ENCODE measurements around the gene CNKSR3.
"Not testable (repeated sequence)": the region's sequence is repeated elsewhere in the genome, so short reads cannot be mapped to it uniquely, and the experiment has no call there.

The CNKSR3 gene

DNA sequence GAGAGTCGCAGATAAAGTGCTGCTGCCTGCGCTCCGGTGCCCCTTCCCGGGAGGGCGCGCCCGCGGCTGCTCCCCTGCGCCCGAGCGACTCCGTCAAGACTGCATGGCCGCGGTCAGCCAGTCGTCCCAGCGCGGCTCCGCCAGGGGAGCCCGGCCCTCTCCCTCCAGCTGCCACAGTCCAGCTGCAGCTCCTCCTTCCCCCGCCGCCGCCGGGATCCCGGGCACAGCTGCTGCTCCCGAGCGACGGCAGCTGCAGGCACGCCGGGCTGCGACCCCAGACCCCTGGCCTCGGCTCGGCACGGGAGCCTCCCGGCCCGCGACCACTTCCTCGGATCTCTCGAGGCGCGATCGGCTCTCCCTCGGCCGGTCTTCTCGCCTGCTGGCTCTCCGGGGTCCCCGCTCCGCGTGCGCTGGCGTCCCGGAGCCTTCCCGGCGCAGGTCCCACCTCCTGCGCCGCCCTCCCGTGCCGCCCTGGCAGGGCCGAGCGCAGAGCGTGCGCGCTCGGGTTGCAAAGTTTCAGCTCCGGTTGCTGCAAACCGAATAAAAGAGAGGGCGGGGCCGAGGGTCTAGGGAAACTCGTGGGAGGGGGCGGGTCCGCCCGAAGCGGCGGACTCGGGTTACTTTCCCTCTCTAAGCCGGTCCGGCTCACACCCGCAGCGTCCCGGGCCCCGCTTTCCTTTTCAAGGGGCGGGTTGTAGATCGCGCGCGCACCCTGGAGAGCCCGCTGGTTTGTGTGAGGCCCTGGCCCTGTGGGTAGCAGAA lies at the start of gene CNKSR3:
TSS of gene CNKSR3 (minus strand) at position 542 of the 762 bp plus-strand sequence. CDS start 571 bp downstream, outside the sequence.
- no peak for DNase-seq

DNA sequence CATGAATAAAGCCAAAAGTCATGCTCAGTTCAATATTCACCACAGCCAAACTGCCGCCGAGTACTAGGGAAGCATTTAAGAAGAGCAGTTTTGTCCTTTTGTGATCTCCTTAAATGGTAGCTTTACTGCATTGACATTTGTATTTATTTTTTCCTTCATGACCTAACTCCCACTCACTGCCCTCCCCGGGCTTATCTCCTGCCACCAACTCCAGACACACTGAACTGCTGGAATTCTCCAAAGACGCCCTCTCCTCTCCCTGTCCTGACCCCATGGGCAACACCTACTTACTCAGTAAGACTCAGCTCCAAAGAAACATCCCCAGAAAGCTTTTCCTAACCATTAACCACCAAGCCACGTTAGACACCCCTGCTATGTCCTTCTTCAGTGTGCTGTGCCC lies 48.5 kb upstream of the CNKSR3 start:
- DNase-seq = no peak

DNA sequence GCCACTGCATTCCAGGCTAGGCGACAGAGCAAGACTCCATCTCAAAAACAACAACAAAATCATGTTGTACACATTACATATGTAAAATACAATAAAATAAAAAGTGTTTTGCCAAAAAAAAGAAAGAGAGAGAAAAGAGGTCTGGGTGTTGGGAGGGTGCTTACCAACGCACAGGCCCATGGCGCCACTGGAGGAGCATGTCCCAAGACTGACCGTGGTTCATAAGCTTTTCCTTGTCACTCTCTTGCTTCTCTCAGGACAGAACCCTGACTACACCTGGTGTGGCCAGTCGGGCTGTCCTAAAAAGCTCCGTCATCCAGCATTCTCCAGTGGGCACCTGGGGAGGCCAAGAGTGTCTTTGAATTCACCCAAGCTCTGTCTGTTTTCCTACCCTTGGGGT lies 48.0 kb upstream of the CNKSR3 start:
- DNase-seq = no peak

DNA sequence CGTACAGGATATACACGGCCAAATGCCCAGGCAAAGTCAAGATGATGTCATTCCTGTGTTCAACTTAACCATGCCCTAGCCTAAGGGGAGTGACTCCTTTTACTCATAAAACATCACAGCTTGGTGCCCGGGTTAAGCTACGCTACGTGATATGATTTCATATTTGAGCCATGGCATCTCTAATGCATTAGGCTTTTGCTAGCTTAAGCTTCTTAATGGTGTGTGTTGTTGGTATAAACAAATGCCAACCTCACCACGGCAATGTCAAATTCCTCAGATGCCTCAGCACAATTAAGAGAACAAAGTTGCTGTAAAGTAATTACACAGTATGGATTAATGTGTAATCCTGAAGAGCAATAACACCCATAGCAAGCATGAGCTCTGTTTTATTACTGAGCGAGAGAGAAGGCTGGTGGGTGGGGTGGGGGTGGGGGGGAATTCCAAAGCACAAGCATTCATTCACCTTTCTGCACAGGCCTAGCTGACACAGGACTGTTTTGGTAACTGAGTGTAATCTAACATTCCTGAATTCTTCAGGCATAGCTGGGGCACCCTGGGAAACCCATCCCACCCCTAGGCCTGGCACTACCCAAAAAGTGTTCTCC lies 44.7 kb upstream of the CNKSR3 start:
- no peak for DNase-seq

DNA sequence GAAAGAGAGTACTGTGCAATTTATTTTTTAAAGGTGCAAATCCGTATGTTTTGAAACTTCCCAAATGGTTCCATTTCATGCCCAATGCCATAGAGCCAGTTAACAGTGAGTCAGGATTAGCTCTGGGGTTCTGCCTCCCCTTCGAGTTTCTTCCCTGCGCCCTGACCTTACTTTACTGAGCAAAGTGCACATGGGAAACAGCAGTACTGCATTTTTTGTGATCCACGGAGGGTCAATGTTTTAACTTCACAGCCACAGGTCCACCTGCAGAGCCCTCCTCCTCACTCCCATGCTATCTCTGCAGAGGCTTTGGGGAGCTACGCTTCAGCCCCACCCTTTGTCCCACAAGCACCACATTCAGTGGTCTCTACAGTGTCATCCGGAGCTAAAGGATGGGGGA lies 44.0 kb upstream of the CNKSR3 start:
- no peak for DNase-seq

DNA sequence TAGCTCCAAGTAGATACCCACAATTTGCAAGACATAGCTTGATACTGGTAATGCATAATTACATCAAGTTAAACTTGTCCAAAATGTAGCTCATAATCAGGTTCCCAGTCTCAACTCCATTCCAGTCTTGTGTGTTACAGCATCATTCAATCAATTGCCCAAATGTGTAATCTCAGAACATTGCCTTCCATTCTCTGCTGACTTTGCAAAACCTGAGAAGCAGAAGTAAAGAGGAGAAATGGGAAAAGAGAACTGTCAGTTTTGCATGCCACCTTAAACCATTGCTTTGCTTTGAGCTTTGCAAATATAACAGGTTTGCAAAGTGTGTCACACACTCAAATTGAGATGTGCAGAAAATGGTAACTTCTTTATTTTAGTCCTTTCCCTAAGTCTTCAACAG lies 40.3 kb upstream of the CNKSR3 start:
- DNase-seq = no peak

DNA sequence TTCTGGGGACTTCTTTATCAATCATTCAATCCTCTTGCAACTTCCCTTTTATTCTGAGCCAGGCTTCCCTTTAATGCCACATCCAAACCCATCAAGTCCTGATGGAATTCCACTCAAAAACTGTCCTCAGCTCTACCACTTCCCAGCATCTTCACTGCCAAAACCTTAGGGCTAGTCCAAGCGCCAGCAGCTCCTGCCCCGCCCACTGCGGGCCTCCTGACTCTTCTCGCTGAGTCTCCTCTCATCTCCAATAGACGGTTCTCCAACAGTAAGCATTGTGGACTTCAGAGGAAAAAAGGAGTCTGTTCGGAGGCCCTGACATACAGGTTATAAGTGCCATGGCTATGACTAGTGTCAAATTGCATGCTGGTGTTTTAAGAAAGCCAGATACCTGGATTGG lies 38.7 kb upstream of the CNKSR3 start:
- no peak for DNase-seq

DNA sequence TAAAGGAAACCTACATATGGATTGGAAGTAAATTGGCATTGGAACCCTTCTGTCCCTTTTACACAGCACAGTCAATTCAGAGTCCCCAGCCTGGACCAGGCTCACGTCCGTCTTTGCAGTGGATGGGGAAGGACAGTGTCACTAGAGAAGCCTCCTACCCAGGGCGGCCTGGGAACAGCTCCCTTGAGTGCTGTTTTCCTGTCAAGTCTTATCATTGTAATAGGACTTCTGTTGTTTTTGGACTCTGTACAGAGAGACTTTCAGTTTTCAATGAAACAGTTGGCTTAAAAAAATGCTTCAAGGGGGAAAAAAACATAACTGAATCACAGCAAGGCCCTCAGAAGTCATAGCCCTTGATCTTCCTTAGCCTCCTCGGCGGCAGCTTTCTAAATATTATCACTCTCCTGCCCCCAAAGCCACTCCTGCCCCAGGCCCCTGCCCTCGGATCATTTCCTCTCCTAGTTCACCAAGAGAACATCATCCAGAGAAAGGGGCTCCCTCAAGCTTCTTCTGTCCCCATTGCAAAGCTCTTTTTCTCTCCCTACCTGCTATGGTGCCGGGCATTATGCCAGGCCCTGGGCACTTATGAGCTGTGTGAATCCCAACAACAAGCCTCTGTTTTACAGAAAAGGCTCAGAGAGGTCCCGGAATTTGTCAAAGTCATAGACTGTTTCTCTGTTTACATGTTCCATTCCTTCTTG lies 37.8 kb upstream of the CNKSR3 start:
- DNase-seq = no peak

DNA sequence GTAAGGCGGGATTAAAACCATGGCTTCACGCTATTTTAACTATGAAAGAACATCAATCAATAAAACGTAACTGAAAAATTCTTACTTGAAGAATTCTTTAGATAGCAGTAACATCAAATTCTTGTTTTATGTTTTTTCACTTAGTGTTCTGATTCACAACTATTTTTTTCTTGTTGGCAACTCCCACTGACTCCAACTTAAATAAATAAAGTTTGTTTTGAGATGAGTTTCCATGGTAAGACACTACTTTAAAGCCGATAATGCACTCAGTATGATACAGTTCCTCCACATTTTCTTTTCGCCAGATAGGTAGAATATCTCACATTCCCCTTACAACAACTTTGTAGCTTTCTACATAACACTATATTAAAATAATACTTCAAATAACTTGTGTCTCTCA lies 33.1 kb upstream of the CNKSR3 start:
- DNase-seq = no peak

DNA sequence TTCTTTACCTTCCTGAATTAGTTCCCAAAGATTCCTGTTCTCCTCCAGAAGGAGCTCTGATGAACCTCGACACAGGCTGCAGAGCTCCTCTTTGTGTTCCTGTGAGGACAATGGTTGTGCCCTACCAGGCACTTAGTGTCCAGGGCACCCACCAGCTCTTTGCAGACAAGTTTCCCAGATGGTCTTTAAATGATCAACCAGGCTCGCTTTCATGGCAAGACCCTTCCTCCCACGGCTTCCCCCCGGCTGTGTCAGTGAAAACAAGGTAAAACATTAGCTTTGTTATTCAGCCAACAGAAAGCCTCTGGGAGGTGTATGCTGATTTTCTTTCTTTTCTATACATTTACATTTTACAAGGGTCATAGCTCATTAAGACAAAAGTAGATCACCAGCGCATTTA lies 32.3 kb upstream of the CNKSR3 start:
- no peak for DNase-seq

DNA sequence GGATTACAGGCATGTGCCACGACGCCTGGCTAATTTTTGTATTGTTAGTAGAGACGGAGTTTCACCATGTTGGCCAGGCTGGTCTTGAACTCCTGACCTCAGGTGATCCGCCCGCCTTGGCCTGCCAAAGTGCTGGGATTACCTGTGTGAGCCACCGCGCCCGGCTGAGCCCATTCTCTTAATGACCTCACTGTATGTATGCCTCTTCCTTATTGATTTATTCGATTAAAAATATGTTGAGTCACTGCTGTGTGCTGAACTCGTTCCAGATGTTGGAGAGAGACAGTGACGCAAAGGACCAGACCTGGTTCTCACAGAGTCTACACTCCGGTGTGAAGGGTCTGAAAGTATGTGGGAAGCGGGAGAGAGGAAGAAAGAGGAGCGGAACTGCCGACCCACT lies 31.4 kb upstream of the CNKSR3 start:
- not testable (repeated sequence) for DNase-seq

DNA sequence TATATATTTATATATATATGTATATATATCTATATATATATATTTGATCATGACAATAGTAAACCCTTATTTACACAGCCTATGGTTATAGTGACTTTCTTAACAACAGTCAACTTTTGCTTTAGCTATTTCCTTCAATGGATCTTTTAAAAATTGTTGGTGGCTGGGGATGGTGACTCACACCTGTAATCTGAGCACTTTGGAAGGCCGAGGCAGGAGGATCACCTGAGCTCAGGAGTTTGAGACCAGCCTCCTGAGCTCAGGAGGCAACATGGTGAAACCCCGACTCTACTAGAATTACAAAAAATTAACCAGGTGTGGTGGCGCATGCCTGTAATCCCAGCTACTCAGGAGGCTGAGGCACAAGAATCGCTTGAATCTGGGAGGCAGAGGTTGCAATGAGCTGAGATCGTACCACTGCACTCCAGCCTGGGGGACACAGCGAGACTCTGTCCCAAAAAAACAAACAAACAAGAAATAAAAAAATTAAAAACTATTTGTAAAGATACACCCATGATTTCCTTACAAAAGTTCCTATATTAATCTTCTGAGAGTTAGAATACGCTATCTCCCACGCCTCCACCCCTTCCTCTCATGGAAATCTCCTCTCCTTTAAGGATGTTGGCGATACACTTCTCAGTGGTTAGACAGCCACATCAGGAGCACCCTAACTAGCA lies 29.2 kb upstream of the CNKSR3 start:
- DNase-seq = no peak

DNA sequence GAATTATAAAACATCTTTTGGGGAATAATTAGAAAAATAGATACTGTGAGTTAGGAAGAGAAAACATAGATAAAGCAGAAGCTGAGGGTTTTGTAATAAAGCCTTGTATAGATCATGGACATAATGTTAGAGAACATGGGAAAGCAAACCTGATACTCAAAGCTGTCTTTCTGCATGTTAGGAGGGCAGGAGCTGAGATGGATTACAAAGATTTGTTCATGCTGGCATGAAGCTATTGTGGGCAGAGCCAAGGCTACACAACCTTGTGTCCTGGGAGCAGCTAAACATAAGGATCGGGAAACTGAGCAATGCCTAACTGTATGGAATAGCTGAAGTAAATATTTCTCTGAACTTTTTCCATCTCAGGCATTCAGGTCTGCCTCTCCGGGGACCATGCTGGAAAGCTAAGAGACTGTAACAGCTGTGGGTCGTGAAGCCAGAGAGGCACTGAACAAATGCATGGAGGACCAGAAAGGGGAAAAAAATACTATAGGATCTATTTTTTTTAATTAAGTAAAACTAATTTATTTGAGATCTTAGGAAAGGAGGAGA lies 28.2 kb upstream of the CNKSR3 start:
- DNase-seq = no peak

DNA sequence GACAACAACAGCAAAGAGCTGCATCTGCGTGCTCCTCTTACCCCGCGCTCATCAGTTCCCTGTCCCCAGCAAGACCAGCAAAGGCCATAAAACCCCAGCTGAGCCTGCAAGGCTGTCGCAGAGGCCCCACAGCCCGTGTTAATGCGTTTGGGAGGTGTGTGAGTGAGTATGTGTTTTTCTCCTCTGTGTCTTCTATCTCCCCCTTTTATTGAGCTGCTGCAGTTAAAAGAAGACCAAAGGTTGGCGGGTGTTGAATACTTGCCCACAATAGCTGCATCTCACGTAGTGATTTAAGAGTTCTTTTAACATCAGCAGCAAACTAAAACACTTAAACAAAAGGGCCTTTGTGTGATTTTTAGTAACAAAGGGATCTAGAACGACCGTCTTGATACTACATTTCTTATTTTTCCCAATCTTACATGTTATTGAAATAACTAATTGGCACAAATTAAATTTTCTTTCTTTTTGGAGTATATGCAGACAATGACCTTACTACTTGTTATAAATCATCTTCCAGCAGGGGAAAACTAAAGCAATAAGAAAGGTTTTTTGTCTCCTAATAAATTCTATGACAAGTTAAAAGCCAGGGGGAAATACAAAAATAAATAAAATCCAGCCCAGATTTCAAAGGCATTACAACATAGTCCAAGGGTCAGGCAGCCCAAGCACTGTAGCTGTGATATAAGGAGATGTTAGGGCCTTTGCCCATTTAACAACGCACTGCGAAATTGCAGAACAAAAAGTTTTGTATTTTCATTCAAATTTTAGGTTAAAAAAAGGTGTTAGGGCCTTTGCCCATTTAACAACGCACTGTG lies 27.2 kb upstream of the CNKSR3 start:
- no peak for DNase-seq

DNA sequence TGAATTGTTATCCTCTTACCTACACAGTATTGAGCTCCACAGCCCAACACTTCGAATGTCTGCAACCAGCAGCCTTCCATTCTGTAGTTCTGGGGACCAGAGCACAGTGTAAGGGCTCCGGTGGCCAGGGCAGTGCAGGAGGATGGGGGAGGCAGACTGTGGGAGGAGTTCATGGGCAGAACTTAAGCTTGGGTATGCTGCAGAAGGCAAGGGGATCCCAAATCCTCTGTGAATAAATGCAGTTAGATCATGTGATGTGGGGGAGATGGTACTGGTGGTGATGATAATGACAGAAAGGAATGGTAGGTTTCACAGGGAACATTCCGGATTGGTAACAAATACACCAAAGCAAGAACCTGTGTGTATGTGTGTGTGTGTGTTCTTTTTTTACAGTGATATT lies 26.5 kb upstream of the CNKSR3 start:
- DNase-seq = no peak

DNA sequence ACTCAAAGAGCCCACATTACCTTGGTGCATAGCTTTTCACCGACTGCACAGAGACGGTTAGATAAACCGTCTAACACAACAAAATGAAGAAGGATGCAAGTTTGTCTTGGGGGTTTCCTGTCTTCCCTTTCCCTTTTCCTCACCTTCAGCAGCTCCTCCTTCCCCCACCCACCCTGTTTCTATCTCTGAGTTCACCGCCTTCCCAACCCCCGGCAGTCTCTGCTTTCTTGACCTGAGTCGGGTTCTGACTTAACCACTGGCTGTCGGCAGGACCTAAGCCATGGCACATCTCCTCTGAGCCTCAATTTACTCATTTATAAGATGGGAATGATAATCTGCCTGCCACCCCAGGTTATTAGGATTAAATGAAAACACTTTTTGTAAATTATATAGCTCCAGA lies 25.8 kb upstream of the CNKSR3 start:
- DNase-seq = no peak

DNA sequence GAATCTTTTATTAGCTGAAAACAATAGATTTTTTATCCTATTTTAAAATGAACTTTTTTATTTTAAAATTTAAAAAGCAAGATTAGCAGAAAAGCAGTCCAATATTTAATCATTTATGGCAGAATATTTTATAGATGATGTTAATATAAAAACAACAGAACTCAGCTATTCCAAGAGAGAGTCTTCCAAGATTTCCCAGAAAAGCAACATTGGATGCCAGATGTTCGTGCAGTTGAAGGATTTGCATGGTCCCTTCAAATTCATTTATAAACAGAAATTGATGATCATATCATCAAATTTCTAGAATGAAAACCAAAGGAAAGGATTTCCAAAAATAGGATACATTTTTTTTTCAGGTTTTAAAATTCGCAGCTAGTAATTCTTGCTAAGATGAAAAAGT lies 25.4 kb upstream of the CNKSR3 start:
- no peak for DNase-seq

DNA sequence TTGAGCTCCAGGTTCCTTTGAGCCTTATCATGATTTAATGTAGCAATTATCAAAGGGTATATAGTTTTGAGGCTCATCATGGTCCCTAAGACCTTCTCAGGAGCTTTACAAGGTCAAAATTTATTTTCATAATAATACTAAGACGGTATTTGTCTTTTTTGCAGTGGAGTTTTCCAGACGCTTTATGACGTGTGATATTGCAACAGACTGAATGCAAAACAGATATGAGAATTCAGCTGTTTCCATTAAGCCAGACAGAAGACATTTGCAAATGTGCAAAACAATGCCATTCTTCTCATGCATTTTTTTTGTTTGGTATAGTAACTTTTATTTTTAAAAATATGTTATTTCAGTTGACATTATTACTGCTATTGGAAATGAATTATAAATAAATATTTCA lies 24.7 kb upstream of the CNKSR3 start:
- DNase-seq = no peak

DNA sequence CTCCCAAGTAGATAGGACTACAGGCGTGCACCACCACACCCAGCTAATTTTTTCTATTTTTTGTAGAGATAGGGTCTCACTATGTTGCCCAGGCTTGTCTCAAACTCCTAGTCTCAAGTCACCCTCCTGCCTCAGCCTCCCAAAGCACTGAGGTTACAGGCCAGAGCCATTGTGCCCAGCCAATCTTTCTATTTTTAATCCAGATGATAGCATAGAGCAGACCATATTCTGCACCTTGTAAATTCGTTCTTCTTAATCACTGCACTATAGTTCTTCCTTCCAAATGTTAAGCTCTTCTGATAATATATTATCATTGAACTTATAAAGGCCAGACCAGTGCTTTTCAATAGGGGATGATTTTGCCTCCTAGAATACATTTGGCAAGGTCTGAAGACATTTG lies 24.0 kb upstream of the CNKSR3 start:
- no peak for DNase-seq

DNA sequence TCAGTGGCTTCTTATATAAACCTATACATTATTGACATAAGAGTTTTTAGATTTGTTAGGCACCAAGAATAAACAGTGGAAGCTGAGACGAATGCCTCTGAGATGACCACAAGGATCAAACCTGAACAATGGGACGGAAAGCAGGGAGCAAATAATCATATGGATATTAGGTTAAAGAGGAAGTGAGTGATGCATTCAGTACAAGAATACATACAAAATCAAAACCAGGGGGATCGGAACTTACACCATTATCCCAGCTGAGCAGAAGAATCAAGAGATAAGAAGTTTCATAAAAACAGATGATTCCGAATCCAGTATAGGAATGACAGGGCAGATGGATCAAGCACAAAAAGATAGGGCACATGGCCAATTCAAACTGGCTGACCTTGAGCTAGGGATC lies 21.9 kb upstream of the CNKSR3 start:
- DNase-seq = no peak

DNA sequence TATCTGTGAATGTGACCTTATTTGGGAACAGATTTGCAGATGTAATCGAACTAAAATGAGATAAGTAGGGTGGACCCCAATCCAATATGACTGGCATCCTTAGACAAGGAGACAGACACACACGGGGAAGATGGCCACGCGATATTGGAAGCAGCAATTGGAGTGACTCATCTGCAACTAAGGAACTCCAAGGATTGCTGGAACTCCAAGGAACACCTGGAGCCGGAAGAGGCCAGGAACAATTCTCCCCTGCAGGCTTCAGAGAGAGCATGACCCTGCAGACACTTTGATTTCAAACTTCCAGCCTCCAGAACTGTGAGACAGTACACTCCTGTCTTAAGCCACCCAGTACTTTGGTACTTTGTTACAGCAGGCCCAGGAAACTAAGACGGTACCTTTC lies 19.5 kb upstream of the CNKSR3 start:
- DNase-seq = no peak

DNA sequence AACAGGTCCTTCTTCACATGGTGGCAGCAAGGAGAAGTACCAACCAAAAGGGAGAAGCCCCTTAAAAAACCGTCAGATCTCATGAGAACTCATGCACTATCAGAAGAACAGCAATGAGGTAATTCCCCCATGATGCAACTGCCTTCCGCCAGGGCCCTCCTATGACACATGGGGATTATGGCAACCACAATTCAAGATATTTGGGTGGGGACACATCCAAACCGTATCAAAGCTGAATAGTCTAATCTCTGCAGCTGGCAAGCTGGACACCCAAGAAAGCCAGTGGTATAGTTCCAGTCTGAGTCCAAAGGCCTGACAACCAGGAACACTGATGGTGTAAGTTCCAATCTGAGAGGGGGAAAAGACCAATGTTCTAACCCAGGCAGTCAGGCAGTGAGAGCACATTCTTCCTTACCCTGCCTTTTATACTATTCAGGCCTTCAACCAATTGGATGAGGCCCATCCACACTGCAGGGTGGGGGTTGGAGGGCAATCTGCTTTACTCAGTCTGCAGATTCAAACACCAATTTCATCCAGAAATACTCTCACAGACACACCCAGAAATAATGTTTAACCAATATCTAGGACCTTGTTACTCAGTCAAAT lies 17.9 kb upstream of the CNKSR3 start:
- no peak for DNase-seq

All from CD4-positive, alpha-beta T cell treated with Interleukin-21 for 1 hour (primary cell).